Breast epithelium (tissue), 3 donors: ENCODE results near the gene TUFT1.

Experiments
- POLR2A ChIP-seq: fragments of 450-650 bp; IDR thresholded peaks from one replicate; pipeline ENCODE4 v1.6.1; 2016; ENCODE audit warnings: antibody characterized with exemption, mild to moderate bottlenecking, moderate library complexity
- POLR2AphosphoS5 ChIP-seq, 3 donors: sonication (generic); formaldehyde crosslinking; IDR thresholded peaks; one replicate each; pipeline ENCODE4 v1.6.1; 2017; ENCODE audit warnings: antibody characterized with exemption in 3 of 3
- TF ChIP-seq, protein P1 (sequence below), 3 donors: fragments of 450-650 bp; IDR thresholded peaks; one replicate each; pipeline ENCODE4 v1.5.1; 2016 to 2017; ENCODE audit warnings: antibody characterized with exemption in 3 of 3, mild to moderate bottlenecking in 3 of 3, moderate library complexity in 3 of 3

DNA sequence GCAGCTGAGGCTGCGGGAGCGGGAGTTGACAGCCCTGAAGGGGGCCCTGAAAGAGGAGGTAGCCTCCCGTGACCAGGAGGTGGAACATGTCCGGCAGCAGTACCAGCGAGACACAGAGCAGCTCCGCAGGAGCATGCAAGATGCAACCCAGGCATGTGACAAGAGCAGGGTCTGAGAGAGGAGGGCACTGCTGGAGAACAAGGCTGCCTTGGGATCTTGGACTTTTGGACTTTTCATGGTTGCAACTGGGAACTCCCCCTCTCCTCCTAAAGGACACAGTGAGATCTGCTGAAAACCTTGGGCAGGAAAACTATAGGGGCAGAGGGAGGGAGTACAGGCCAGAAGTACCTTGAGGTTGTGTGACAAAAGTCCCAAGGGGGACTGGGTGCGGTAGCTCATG lies 15.4 kb upstream of the TUFT1 start:
- TF ChIP-seq POLR2AphosphoS5 (IDR thresholded peaks at IDR 0.05) (no peak), POLR2A (no peak)
- TF ChIP-seq, protein P1, sequence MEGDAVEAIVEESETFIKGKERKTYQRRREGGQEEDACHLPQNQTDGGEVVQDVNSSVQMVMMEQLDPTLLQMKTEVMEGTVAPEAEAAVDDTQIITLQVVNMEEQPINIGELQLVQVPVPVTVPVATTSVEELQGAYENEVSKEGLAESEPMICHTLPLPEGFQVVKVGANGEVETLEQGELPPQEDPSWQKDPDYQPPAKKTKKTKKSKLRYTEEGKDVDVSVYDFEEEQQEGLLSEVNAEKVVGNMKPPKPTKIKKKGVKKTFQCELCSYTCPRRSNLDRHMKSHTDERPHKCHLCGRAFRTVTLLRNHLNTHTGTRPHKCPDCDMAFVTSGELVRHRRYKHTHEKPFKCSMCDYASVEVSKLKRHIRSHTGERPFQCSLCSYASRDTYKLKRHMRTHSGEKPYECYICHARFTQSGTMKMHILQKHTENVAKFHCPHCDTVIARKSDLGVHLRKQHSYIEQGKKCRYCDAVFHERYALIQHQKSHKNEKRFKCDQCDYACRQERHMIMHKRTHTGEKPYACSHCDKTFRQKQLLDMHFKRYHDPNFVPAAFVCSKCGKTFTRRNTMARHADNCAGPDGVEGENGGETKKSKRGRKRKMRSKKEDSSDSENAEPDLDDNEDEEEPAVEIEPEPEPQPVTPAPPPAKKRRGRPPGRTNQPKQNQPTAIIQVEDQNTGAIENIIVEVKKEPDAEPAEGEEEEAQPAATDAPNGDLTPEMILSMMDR (IDR thresholded peaks at IDR 0.05) = no peak
